ENCODE measurements around the gene NBPF3. TPM values are rescaled to one million over a fixed set of nuclear protein-coding genes. Genes with fewer than 3 reads are reported as not detected.
"Not testable (repeated sequence)": the region's sequence is repeated elsewhere in the genome, so short reads cannot be mapped to it uniquely, and the experiment has no call there.

The NBPF3 gene
- total RNA-seq, 2 experiments from 2014 or later, result 5.0 to 6.1 TPM

GRCh38 chr1:21509351-21510112, 69.6 kb downstream of the NBPF3 start, which contains the start of gene ALPL:
ALPL (plus strand) TSS chr1:21509423; CDS start chr1:21554082, 44,659 bp downstream.
- DNase-seq, result no peak
- Mint-ChIP-seq H3K36me3 (ENCODE audit: low read depth) (no peaks in the 10 kb centered on the region), H3K27me3 (peaks cover 47% of the 10 kb centered on the region), H3K27ac (no peak within 1 kb of the TSS), H3K9me3 (no peaks in the 10 kb centered on the region), H3K4me1 (peaks cover 4% of the 10 kb centered on the region), H3K4me3 (no peak within 1 kb of the TSS)
- POLR2A ChIA-PET, result no interaction called here
- CTCF ChIA-PET, result interaction anchor here (0.6 to 1.0 kb wide), 3 partner anchors 8 to 354 kb away, joined by 3 to 4 read pairs (median 3); no protein-coding TSS in a partner anchor

- no peak for DNase-seq
- Mint-ChIP-seq H3K36me3 (ENCODE audit: low read depth) (no peaks in the 10 kb centered on the region), H3K27ac (no peak overlapping the region), H3K4me3 (no peak overlapping the region), H3K4me1 (peaks cover 4% of the 10 kb centered on the region), H3K9me3 (no peaks in the 10 kb centered on the region), H3K27me3 (peaks cover 47% of the 10 kb centered on the region)
- ChIA-PET POLR2A (no interaction called here), CTCF (interaction anchor here (0.6 kb wide), 1 partner anchor 354 kb away, joined by 4 read pairs; no protein-coding TSS in a partner anchor)
Observed at GRCh38 chr1:21510113-21510493, 70.2 kb downstream of the NBPF3 start.

GRCh38 chr1:21510885-21511578, 71.1 kb downstream of the NBPF3 start:
- peaks cover 46% of the 10 kb centered on the region for H3K27me3 Mint-ChIP-seq
- POLR2A ChIA-PET, result no interaction called here
- CTCF ChIA-PET, result interaction anchor here (2.0 kb wide), 1 partner anchor 23 kb away, joined by 6 read pairs; no protein-coding TSS in a partner anchor
- H3K9me3 Mint-ChIP-seq, result no peaks in the 10 kb centered on the region
- DNase-seq, result no peak
- H3K4me3 Mint-ChIP-seq, result no peak overlapping the region
- peaks cover 4% of the 10 kb centered on the region for H3K4me1 Mint-ChIP-seq
- no peaks in the 10 kb centered on the region for H3K36me3 Mint-ChIP-seq (ENCODE audit: low read depth)
- H3K27ac Mint-ChIP-seq, result no peak overlapping the region

- H3K9me3 Mint-ChIP-seq, result no peaks in the 10 kb centered on the region
- H3K4me1 Mint-ChIP-seq, result peaks cover 4% of the 10 kb centered on the region
- peaks cover 45% of the 10 kb centered on the region for H3K27me3 Mint-ChIP-seq
- H3K27ac Mint-ChIP-seq, result no peak overlapping the region
- no peaks in the 10 kb centered on the region for H3K36me3 Mint-ChIP-seq (ENCODE audit: low read depth)
- ChIA-PET POLR2A (no interaction called here), CTCF (interaction anchor here (2.0 kb wide), 1 partner anchor 23 kb away, joined by 6 read pairs; no protein-coding TSS in a partner anchor)
- H3K4me3 Mint-ChIP-seq, result no peak overlapping the region
- DNase-seq, result no peak
Observed at GRCh38 chr1:21511579-21512522, 71.9 kb downstream of the NBPF3 start.

- Mint-ChIP-seq H3K4me1 (no peaks in the 10 kb centered on the region), H3K36me3 (ENCODE audit: low read depth) (no peaks in the 10 kb centered on the region), H3K27ac (no peak overlapping the region), H3K4me3 (no peak overlapping the region), H3K9me3 (no peaks in the 10 kb centered on the region), H3K27me3 (peaks cover 29% of the 10 kb centered on the region)
- POLR2A ChIA-PET, result no interaction called here
- CTCF ChIA-PET, result no interaction called here
- DNase-seq, result no peak
Observed at GRCh38 chr1:21514245-21514644, 74.3 kb downstream of the NBPF3 start.

GRCh38 chr1:21517161-21517589, 77.2 kb downstream of the NBPF3 start:
- H3K27me3 Mint-ChIP-seq, result peaks cover 8% of the 10 kb centered on the region
- CTCF ChIA-PET, result interaction anchor here (0.8 to 0.9 kb wide), 2 partner anchors 8 to 148 kb away, joined by 3 read pairs; partner anchors contain the start of gene ALPL

GRCh38 chr1:21517660-21518480, 77.9 kb downstream of the NBPF3 start:
- no peak overlapping the region for H3K4me3 Mint-ChIP-seq
- no peaks in the 10 kb centered on the region for H3K9me3 Mint-ChIP-seq
- no peaks in the 10 kb centered on the region for H3K36me3 Mint-ChIP-seq (ENCODE audit: low read depth)
- H3K27ac Mint-ChIP-seq, result no peak overlapping the region
- ChIA-PET CTCF (interaction anchor here (0.9 kb wide), 1 partner anchor 9 kb away, joined by 3 read pairs; the partner anchor contains the start of gene ALPL), POLR2A (no interaction called here)
- DNase-seq, result no peak
- H3K4me1 Mint-ChIP-seq, result no peaks in the 10 kb centered on the region
- peaks cover 6% of the 10 kb centered on the region for H3K27me3 Mint-ChIP-seq

More at GRCh38 chr1:21517161-21517589, 77.2 kb downstream of the NBPF3 start:
- Mint-ChIP-seq H3K4me3 (no peak overlapping the region), H3K27ac (no peak overlapping the region), H3K4me1 (no peaks in the 10 kb centered on the region), H3K9me3 (no peaks in the 10 kb centered on the region), H3K36me3 (ENCODE audit: low read depth) (no peaks in the 10 kb centered on the region)
- DNase-seq, result no peak
- POLR2A ChIA-PET, result no interaction called here

- ChIA-PET CTCF (no interaction called here), POLR2A (no interaction called here)
Observed at GRCh38 chr1:21518774-21519455, 79.0 kb downstream of the NBPF3 start.

GRCh38 chr1:21519486-21520070, 79.6 kb downstream of the NBPF3 start:
- POLR2A ChIA-PET; DNase-seq; H3K4me3 Mint-ChIP-seq; H3K9me3 Mint-ChIP-seq; H3K4me1 Mint-ChIP-seq; H3K27ac Mint-ChIP-seq; H3K36me3 Mint-ChIP-seq (ENCODE audit: low read depth); H3K27me3 Mint-ChIP-seq: not testable (repeated sequence)
- CTCF ChIA-PET, result interaction anchor here (0.7 kb wide), 1 partner anchor 548 kb away, joined by 4 read pairs; no protein-coding TSS in a partner anchor

More at GRCh38 chr1:21518774-21519455, 79.0 kb downstream of the NBPF3 start:
- Mint-ChIP-seq H3K4me1 (no peaks in the 10 kb centered on the region), H3K9me3 (no peaks in the 10 kb centered on the region), H3K4me3 (no peak overlapping the region), H3K27ac (no peak overlapping the region), H3K36me3 (ENCODE audit: low read depth) (no peaks in the 10 kb centered on the region), H3K27me3 (peaks cover 3% of the 10 kb centered on the region)
- no peak for DNase-seq

GRCh38 chr1:21520899-21521716, 81.2 kb downstream of the NBPF3 start:
- no peaks in the 10 kb centered on the region for H3K36me3 Mint-ChIP-seq (ENCODE audit: low read depth)
- peaks cover 2% of the 10 kb centered on the region for H3K27me3 Mint-ChIP-seq
- DNase-seq, result no peak
- H3K4me1 Mint-ChIP-seq, result no peaks in the 10 kb centered on the region
- ChIA-PET CTCF (interaction anchor here (1.2 kb wide), 1 partner anchor 13 kb away, joined by 3 read pairs; no protein-coding TSS in a partner anchor), POLR2A (no interaction called here)
- no peak overlapping the region for H3K4me3 Mint-ChIP-seq
- no peaks in the 10 kb centered on the region for H3K9me3 Mint-ChIP-seq
- H3K27ac Mint-ChIP-seq, result no peak overlapping the region

- DNase-seq, result no peak
- CTCF ChIA-PET, result interaction anchor here (1.2 kb wide), 1 partner anchor 12 kb away, joined by 3 read pairs; no protein-coding TSS in a partner anchor
- Mint-ChIP-seq H3K27ac (no peak overlapping the region), H3K4me1 (no peaks in the 10 kb centered on the region), H3K4me3 (no peak overlapping the region), H3K9me3 (no peaks in the 10 kb centered on the region), H3K36me3 (ENCODE audit: low read depth) (no peaks in the 10 kb centered on the region), H3K27me3 (no peaks in the 10 kb centered on the region)
- POLR2A ChIA-PET, result no interaction called here
Observed at GRCh38 chr1:21521717-21522060, 81.8 kb downstream of the NBPF3 start.

Measured in activated CD4-positive, alpha-beta memory T cell treated with anti-CD3 and anti-CD28 coated beads, Interleukin-2, amount 10 ng/mL, durations not matched to agents 7 days and 5 days (primary cell).